HCT116 (cell line): ENCODE data around the gene TNS3. TPM values are rescaled to one million over a fixed set of nuclear protein-coding genes. Genes with fewer than 3 reads are reported as not detected.

Experiments
- ATAC-seq: fragments of 200-7000 bp; cut with Tn5 transposase; 2 replicates; pipeline ENCODE4 v1.9.1; 2020; ENCODE audit warnings: mild to moderate bottlenecking, moderate library complexity
- BruUV-seq: library from RNA; stranded (reverse); fragments of 400-500 nt; replicated peaks from 2 replicates; lab custom pipeline; 2021; lab: Mats Ljungman, UMichigan
- CTCF ChIA-PET: fragments of 300-600 bp; sonication (Branson Sonifier 250); formaldehyde crosslinking; loops from one replicate; lab custom pipeline; 2021; ENCODE audit warnings: antibody characterized with exemption; lab: Charles Lee
- POLR2A ChIA-PET: fragments of 300-600, 350-600 bp; sonication (Branson Sonifier 250); formaldehyde crosslinking; loops from one replicate; lab custom pipeline; 2021; ENCODE audit warnings: antibody characterized with exemption; lab: Charles Lee
- RAD21 ChIA-PET, 2 experiments: fragments of 300-600 bp; sonication (Branson Sonifier 250); formaldehyde crosslinking; loops; one replicate each; lab custom pipeline; 2023; ENCODE audit warnings: low total read pairs in 2 of 2; ENCODE audit not compliant: uncharacterized antibody in 2 of 2, unreplicated experiment in 2 of 2, low non-redundant PET in 1 of 2; lab: Charles Lee
- DNase-seq: peaks from one replicate; pipeline ENCODE4 v3.0.0-alpha.2; 2010; ENCODE audit warnings: low read depth, low spot score
- H2AFZ ChIP-seq: fragments of 200-600 bp; shearing (Covaris generic), sonication (generic); 2 replicates; pipeline ENCODE4 v1.6.1; 2017; ENCODE audit warnings: low read depth, mixed run types, mixed read lengths, antibody characterized with exemption, low read length; ENCODE audit not compliant: poor library complexity, severe bottlenecking
- H3K27ac ChIP-seq: 2 replicates; pipeline ENCODE4 v1.5.1; 2012; ENCODE audit warnings: low read depth, low read length
- H3K27me3 ChIP-seq: fragments of 200-600 bp; sonication (generic); 2 replicates; pipeline ENCODE4 v1.6.1; 2016; ENCODE audit warnings: mixed run types, low read length, mixed read lengths; ENCODE audit not compliant: insufficient read depth
- H3K36me3 ChIP-seq, 2 experiments: fragments of 200-500 bp in 1 of 2; fragments of 200-600 bp in 1 of 2; sonication (Bioruptor generic) in 1 of 2; sonication (generic) in 1 of 2; 2 replicates each; pipeline versions ENCODE4 v1.5.1 to v1.6.1; 2014 to 2016; ENCODE audit warnings: low read length in 2 of 2, inconsistent platforms in 1 of 2, mixed read lengths in 1 of 2, mixed run types in 1 of 2; ENCODE audit not compliant: insufficient read depth in 2 of 2, control insufficient read depth in 1 of 2
- H3K4me1 ChIP-seq, 2 experiments: fragments of 200-600 bp in 1 of 2; sonication (generic) in 1 of 2; 2 replicates each; pipeline versions ENCODE4 v1.5.1 to v1.6.1; 2012 to 2017; ENCODE audit warnings: low read length in 2 of 2, inconsistent platforms in 1 of 2, mild to moderate bottlenecking in 1 of 2, mixed read lengths in 1 of 2, mixed run types in 1 of 2, moderate library complexity in 1 of 2; ENCODE audit not compliant: insufficient read depth in 2 of 2, control insufficient read depth in 1 of 2
- H3K4me2 ChIP-seq: fragments of 200-600 bp; sonication (generic); 2 replicates; pipeline ENCODE4 v1.6.1; 2017; ENCODE audit warnings: mixed run types, low read length, mixed read lengths
- H3K4me3 ChIP-seq, 2 experiments: fragments of 200-600 bp in 1 of 2; sonication (generic) in 1 of 2; replicated peaks in 1 of 2; 2 replicates each; pipeline ENCODE4 v1.5.1; 2011 to 2016; ENCODE audit warnings: low read length in 2 of 2, control low read depth in 1 of 2, low read depth in 1 of 2, mild to moderate bottlenecking in 1 of 2, mixed read lengths in 1 of 2, mixed run types in 1 of 2
- H3K79me2 ChIP-seq: fragments of 200-600 bp; sonication (generic); 2 replicates; pipeline ENCODE4 v1.6.1; 2017; ENCODE audit warnings: mild to moderate bottlenecking, mixed run types, low read length, moderate library complexity, mixed read lengths; ENCODE audit not compliant: insufficient read depth
- H3K9ac ChIP-seq: fragments of 200-600 bp; sonication (generic); 2 replicates; pipeline ENCODE4 v1.6.1; 2016; ENCODE audit warnings: low read length, mixed read lengths
- H3K9me2 ChIP-seq: fragments of 200-600 bp; sonication (generic), shearing (Covaris generic); 2 replicates; pipeline ENCODE4 v1.6.1; 2017; ENCODE audit warnings: mixed run types, mild to moderate bottlenecking, moderate library complexity; ENCODE audit not compliant: insufficient read depth
- H3K9me3 ChIP-seq, 2 experiments: fragments of 200-500 bp in 1 of 2; fragments of 200-600 bp in 1 of 2; sonication (Bioruptor generic) in 1 of 2; sonication (generic) in 1 of 2; 2 replicates each; pipeline ENCODE4 v1.6.1; 2014 to 2017; ENCODE audit warnings: low read length in 2 of 2, mixed read lengths in 2 of 2, inconsistent platforms in 1 of 2, low read depth in 1 of 2, mild to moderate bottlenecking in 1 of 2, mixed run types in 1 of 2, moderate library complexity in 1 of 2; ENCODE audit not compliant: control insufficient read depth in 1 of 2, insufficient read depth in 1 of 2
- H4K20me1 ChIP-seq: fragments of 200-600 bp; sonication (generic), shearing (Covaris generic); 2 replicates; pipeline ENCODE4 v1.6.1; 2017; ENCODE audit warnings: mixed run types, mild to moderate bottlenecking, moderate library complexity; ENCODE audit not compliant: insufficient read depth
- CBX3 ChIP-seq: IDR thresholded peaks from 2 replicates; pipeline ENCODE4 v1.6.1; 2012; ENCODE audit warnings: low read depth
- TCF7L2 ChIP-seq: IDR thresholded peaks from 2 replicates; pipeline ENCODE4 v1.7.0; 2011; ENCODE audit warnings: borderline replicate concordance, inconsistent platforms; ENCODE audit not compliant: insufficient read depth, insufficient read length; ENCODE audit errors: extremely low read depth
- ZNF274 ChIP-seq: fragments of 200-500 bp; sonication (Bioruptor generic); IDR thresholded peaks from 2 replicates; pipeline ENCODE4 v1.6.1; 2014; ENCODE audit warnings: mild to moderate bottlenecking, low read depth, low read length, inconsistent platforms
- intact Hi-C: fragments of 100-400 bp; cut with micrococcal nuclease; formaldehyde crosslinking; loops from 2 replicates; pipeline ENCODE4 v1.10.0; 2022
- total RNA-seq: library from RNA; stranded (reverse); gene quantifications from one replicate; pipeline ENCODE4 v1.2.1, GENCODE V29; 2021; ENCODE audit not compliant: unreplicated experiment

Gene TNS3
- total RNA-seq, 1 experiment from 2014 or later = 9.1 TPM

- ChIA-PET CTCF (no interaction called here), POLR2A (no interaction called here), RAD21 (no interaction called here)
- no peaks in the 10 kb centered on the region for H3K9me3 ChIP-seq
- H3K27ac ChIP-seq = no peak overlapping the region
- intact Hi-C loops = no loop called here
- no peak overlapping the region for H2AFZ ChIP-seq
- H3K27me3 ChIP-seq = no peaks in the 10 kb centered on the region
- DNase-seq (no peak), ATAC-seq (no peak)
- no TSS peak for BruUV-seq
- H3K9me2 ChIP-seq = no peaks in the 10 kb centered on the region
- peak overlapping the region; percentile 78; the same call in 1 of the 2 replicates for H3K4me2 ChIP-seq
- H3K79me2 ChIP-seq = no peaks in the 10 kb centered on the region
- no peak overlapping the region for H3K4me3 ChIP-seq
- no peaks in the 10 kb centered on the region for H3K36me3 ChIP-seq
- peaks cover 42% of the 10 kb centered on the region in 2 experiments for H3K4me1 ChIP-seq
- H4K20me1 ChIP-seq = no peaks in the 10 kb centered on the region
- H3K9ac ChIP-seq = no peak overlapping the region
- TF ChIP-seq TCF7L2 = no peak
These were observed 203.0 kb downstream of the TNS3 start for GRCh38 chr7:47378728-47379395.

- TF ChIP-seq ZNF274 (no peak), CBX3 (no peak)
- no TSS peak for BruUV-seq
- Histone ChIP-seq H3K4me1 (peaks cover 42% of the 10 kb centered on the region in 2 experiments), H2AFZ (no peak overlapping the region), H3K27me3 (no peaks in the 10 kb centered on the region), H3K4me2 (peak overlapping the region; percentile 20), H3K9me3 (no peaks in the 10 kb centered on the region), H3K9ac (no peak overlapping the region), H4K20me1 (no peaks in the 10 kb centered on the region), H3K27ac (no peak overlapping the region), H3K79me2 (no peaks in the 10 kb centered on the region), H3K9me2 (no peaks in the 10 kb centered on the region), H3K4me3 (no peak overlapping the region), H3K36me3 (no peaks in the 10 kb centered on the region)
- intact Hi-C loops = no loop called here
- ChIA-PET RAD21 (no interaction called here), CTCF (no interaction called here), POLR2A (no interaction called here)
- ATAC-seq (no peak), DNase-seq (no peak)
These were observed 204.2 kb downstream of the TNS3 start for GRCh38 chr7:47377741-47378140.
